HEK293 (cell line): ENCODE data around the gene KNOP1.

ENCODE experiments used
- CTCF ChIA-PET: fragments of 350-600 bp; formaldehyde crosslinking; extraction: SDS; loops from one replicate; lab custom pipeline; 2021; ENCODE audit warnings: antibody characterized with exemption; lab: Yijun Ruan, JAX
- POLR2A ChIA-PET: fragments of 300-600 bp; formaldehyde crosslinking; extraction: SDS; loops from one replicate; lab custom pipeline; 2020; ENCODE audit warnings: antibody characterized with exemption, inconsistent platforms; lab: Yijun Ruan, JAX
- H3K27ac ChIP-seq: fragments of 200-500 bp; sonication (Bioruptor generic); 2 replicates; pipeline ENCODE4 v1.5.1; 2014; ENCODE audit warnings: low read depth, low read length, control low read depth, inconsistent platforms; ENCODE audit errors: extremely low read depth
- H3K36me3 ChIP-seq, 2 experiments: fragments of 200-500 bp in 1 of 2; sonication (Bioruptor generic) in 1 of 2; 1 replicate in 1 of 2; 2 replicates in 1 of 2; pipeline ENCODE4 v1.5.1; 2014 to 2017; ENCODE audit warnings: inconsistent platforms in 2 of 2, low read length in 2 of 2; ENCODE audit not compliant: control insufficient read depth in 2 of 2, insufficient read depth in 1 of 2
- H3K4me1 ChIP-seq: fragments of 200-500 bp; sonication (Bioruptor generic); 2 replicates; pipeline ENCODE4 v1.5.1; 2014; ENCODE audit warnings: mild to moderate bottlenecking, low read length, inconsistent platforms; ENCODE audit not compliant: control insufficient read depth, insufficient read depth
- H3K4me3 ChIP-seq: 2 replicates; pipeline ENCODE4 v1.5.1; 2011; ENCODE audit warnings: low read depth, mild to moderate bottlenecking, control low read depth, low read length, moderate library complexity
- H3K9me3 ChIP-seq: fragments of 200-500 bp; sonication (Bioruptor generic); 2 replicates; pipeline ENCODE4 v1.5.1; 2014; ENCODE audit warnings: low read depth, low read length, inconsistent platforms; ENCODE audit not compliant: control insufficient read depth, insufficient read depth
- AEBP2 ChIP-seq: fragments of 450-650 bp; formaldehyde crosslinking; IDR thresholded peaks from 2 replicates; pipeline ENCODE4 v1.5.1; 2016; ENCODE audit warnings: missing biosample characterization, missing genetic modification characterization, borderline replicate concordance
- GFI1B ChIP-seq: fragments of 450-650 bp; formaldehyde crosslinking; IDR thresholded peaks from 2 replicates; pipeline ENCODE4 v1.5.1; 2016; ENCODE audit warnings: missing biosample characterization, missing genetic modification characterization
- GLI2 ChIP-seq: fragments of 450-650 bp; formaldehyde crosslinking; IDR thresholded peaks from 2 replicates; pipeline ENCODE4; 2017; ENCODE audit warnings: missing biosample characterization, missing genetic modification characterization, low read depth, borderline replicate concordance
- MYNN ChIP-seq: fragments of 450-650 bp; formaldehyde crosslinking; IDR thresholded peaks from 2 replicates; pipeline ENCODE4 v1.5.1; 2016; ENCODE audit warnings: missing biosample characterization, missing genetic modification characterization, borderline replicate concordance
- PRDM6 ChIP-seq: fragments of 450-650 bp; formaldehyde crosslinking; IDR thresholded peaks from 2 replicates; pipeline ENCODE4 v1.5.1; 2017; ENCODE audit warnings: missing biosample characterization, missing genetic modification characterization
- REST ChIP-seq: fragments of 450-650 bp; formaldehyde crosslinking; IDR thresholded peaks from 2 replicates; pipeline ENCODE4 v1.5.1; 2016; ENCODE audit warnings: missing biosample characterization, missing genetic modification characterization
- YY2 ChIP-seq: fragments of 450-650 bp; formaldehyde crosslinking; IDR thresholded peaks from 2 replicates; pipeline ENCODE4 v1.5.1; 2016; ENCODE audit warnings: missing biosample characterization, missing genetic modification characterization
- ZBTB48 ChIP-seq: fragments of 450-650 bp; formaldehyde crosslinking; IDR thresholded peaks from 2 replicates; pipeline ENCODE4 v1.5.1; 2016; ENCODE audit warnings: missing biosample characterization, missing genetic modification characterization
- ZFHX2 ChIP-seq: fragments of 450-650 bp; formaldehyde crosslinking; conservative IDR thresholded peaks from 2 replicates; pipeline ENCODE4 v1.5.1; 2016; ENCODE audit warnings: missing biosample characterization, missing genetic modification characterization
- ZNF26 ChIP-seq: fragments of 450-650 bp; formaldehyde crosslinking; IDR thresholded peaks from 2 replicates; pipeline ENCODE4 v1.5.1; 2016; ENCODE audit warnings: missing biosample characterization, missing genetic modification characterization
- ZNF280D ChIP-seq: fragments of 450-650 bp; formaldehyde crosslinking; IDR thresholded peaks from 2 replicates; pipeline ENCODE4 v1.5.1; 2016; ENCODE audit warnings: missing biosample characterization, missing genetic modification characterization
- ZNF302 ChIP-seq: fragments of 450-650 bp; formaldehyde crosslinking; IDR thresholded peaks from 2 replicates; pipeline ENCODE4 v1.5.1; 2016; ENCODE audit warnings: missing biosample characterization, missing genetic modification characterization, low read depth
- ZNF341 ChIP-seq: fragments of 450-650 bp; formaldehyde crosslinking; IDR thresholded peaks from 2 replicates; pipeline ENCODE4; 2016; ENCODE audit warnings: low read depth, missing biosample characterization, missing genetic modification characterization
- ZNF391 ChIP-seq: fragments of 450-650 bp; formaldehyde crosslinking; IDR thresholded peaks from 2 replicates; pipeline ENCODE4 v1.5.1; 2016; ENCODE audit warnings: low read depth, missing biosample characterization, missing genetic modification characterization, borderline replicate concordance
- ZNF416 ChIP-seq: fragments of 450-650 bp; formaldehyde crosslinking; IDR thresholded peaks from 2 replicates; pipeline ENCODE4 v1.5.1; 2016; ENCODE audit warnings: missing biosample characterization, missing genetic modification characterization
- ZNF423 ChIP-seq: fragments of 450-650 bp; formaldehyde crosslinking; IDR thresholded peaks from 2 replicates; pipeline ENCODE4 v1.5.1; 2016; ENCODE audit warnings: missing biosample characterization, missing genetic modification characterization
- ZNF548 ChIP-seq: fragments of 450-650 bp; formaldehyde crosslinking; IDR thresholded peaks from 2 replicates; pipeline ENCODE4 v1.5.1; 2016; ENCODE audit warnings: missing biosample characterization, missing genetic modification characterization
- ZNF555 ChIP-seq: fragments of 450-650 bp; formaldehyde crosslinking; conservative IDR thresholded peaks from 2 replicates; pipeline ENCODE4 v1.5.1; 2017; ENCODE audit warnings: missing biosample characterization, mild to moderate bottlenecking, missing genetic modification characterization, inconsistent platforms
- ZNF639 ChIP-seq: fragments of 450-650 bp; formaldehyde crosslinking; IDR thresholded peaks from 2 replicates; pipeline ENCODE4 v1.5.1; 2016; ENCODE audit warnings: missing biosample characterization, missing genetic modification characterization
- ZNF658 ChIP-seq: fragments of 450-650 bp; formaldehyde crosslinking; IDR thresholded peaks from 2 replicates; pipeline ENCODE4; 2016; ENCODE audit warnings: missing biosample characterization, missing genetic modification characterization
- ZNF707 ChIP-seq: fragments of 450-650 bp; formaldehyde crosslinking; IDR thresholded peaks from 2 replicates; pipeline ENCODE4 v1.5.1; 2016; ENCODE audit warnings: missing biosample characterization, missing genetic modification characterization
- ZSCAN23 ChIP-seq: fragments of 450-650 bp; formaldehyde crosslinking; IDR thresholded peaks from 2 replicates; pipeline ENCODE4 v1.5.1; 2016; ENCODE audit warnings: missing biosample characterization, missing genetic modification characterization

KNOP1 gene

GRCh38 chr16:19716183-19716582, 1.8 kb downstream of the KNOP1 start:
- TF ChIP-seq ZNF423 (tag by site-specific recombination) (no peak), ZNF555 (tag by site-specific recombination) (no peak), REST (tag by site-specific recombination) (no peak), PRDM6 (tag by site-specific recombination) (no peak)
- Histone ChIP-seq H3K4me3 (no peak overlapping the region), H3K9me3 (no peaks in the 10 kb centered on the region), H3K27ac (no peak overlapping the region), H3K36me3 (peaks cover 4 to 48% of the 10 kb centered on the region in 2 experiments), H3K4me1 (peaks cover 3% of the 10 kb centered on the region; the same call in 1 of the 2 replicates)
- ChIA-PET CTCF (interaction anchor here (2.3 kb wide), 1 partner anchor 132 kb away, joined by 7 read pairs; no protein-coding TSS in a partner anchor), POLR2A (no interaction called here)

- Histone ChIP-seq H3K4me3 (no peak overlapping the region), H3K36me3 (peaks cover 4 to 54% of the 10 kb centered on the region in 2 experiments), H3K4me1 (peaks cover 3% of the 10 kb centered on the region; the same call in 1 of the 2 replicates), H3K27ac (no peak overlapping the region), H3K9me3 (no peaks in the 10 kb centered on the region)
- POLR2A ChIA-PET = no interaction called here
- CTCF ChIA-PET = interaction anchor here (2.3 kb wide), 1 partner anchor 132 kb away, joined by 7 read pairs; no protein-coding TSS in a partner anchor
- no peak for TF ChIP-seq ZNF707
- TF ChIP-seq ZNF341 (tag by site-specific recombination) = no peak
- TF ChIP-seq GFI1B (tag by site-specific recombination) = no peak
- no peak for TF ChIP-seq ZNF391 (tag by site-specific recombination)
- TF ChIP-seq MYNN = no peak
- TF ChIP-seq AEBP2 (tag by site-specific recombination) = no peak
- TF ChIP-seq ZNF416 (tag by site-specific recombination) = no peak
- no peak for TF ChIP-seq ZNF302 (tag by site-specific recombination)
- TF ChIP-seq ZSCAN23 (tag by site-specific recombination) = no peak
- TF ChIP-seq ZNF26 = no peak
- TF ChIP-seq ZNF548 (tag by site-specific recombination) = no peak
- TF ChIP-seq ZBTB48 (tag by site-specific recombination) = no peak
- TF ChIP-seq ZNF280D (tag by site-specific recombination) = no peak
- no peak for TF ChIP-seq ZFHX2 (tag by site-specific recombination)
- TF ChIP-seq ZNF658 = no peak
- TF ChIP-seq GLI2 (tag by site-specific recombination) = no peak
- TF ChIP-seq YY2 (tag by site-specific recombination) = no peak
- no peak for TF ChIP-seq ZNF639 (tag by site-specific recombination)
Measured at GRCh38 chr16:19715566-19715965, 2.5 kb downstream of the KNOP1 start.
